IPS-18a (cell line): ENCODE measurements around the gene AQP6.

Experiments
- H3K27ac ChIP-seq: one replicate; pipeline ENCODE4 v1.5.1; 2013; ENCODE audit warnings: low read length
- H3K27me3 ChIP-seq: one replicate; pipeline ENCODE4 v1.6.1; 2013; ENCODE audit warnings: mild to moderate bottlenecking, low read length; ENCODE audit not compliant: control insufficient read depth, insufficient read depth
- H3K36me3 ChIP-seq: one replicate; pipeline ENCODE4 v1.6.1; 2013; ENCODE audit warnings: low read depth, low read length; ENCODE audit not compliant: control insufficient read depth
- H3K4me1 ChIP-seq: one replicate; pipeline ENCODE4 v1.6.1; 2013; ENCODE audit warnings: low read depth, low read length; ENCODE audit not compliant: control insufficient read depth
- H3K4me3 ChIP-seq: one replicate; pipeline ENCODE4 v1.5.1; 2013; ENCODE audit warnings: low read length
- H3K9ac ChIP-seq: one replicate; pipeline ENCODE4 v1.6.1; 2013; ENCODE audit warnings: mild to moderate bottlenecking, low read length, moderate library complexity
- H3K9me3 ChIP-seq: one replicate; pipeline ENCODE4 v1.6.1; 2013; ENCODE audit warnings: low read depth, low read length; ENCODE audit not compliant: control insufficient read depth

AQP6 gene

DNA sequence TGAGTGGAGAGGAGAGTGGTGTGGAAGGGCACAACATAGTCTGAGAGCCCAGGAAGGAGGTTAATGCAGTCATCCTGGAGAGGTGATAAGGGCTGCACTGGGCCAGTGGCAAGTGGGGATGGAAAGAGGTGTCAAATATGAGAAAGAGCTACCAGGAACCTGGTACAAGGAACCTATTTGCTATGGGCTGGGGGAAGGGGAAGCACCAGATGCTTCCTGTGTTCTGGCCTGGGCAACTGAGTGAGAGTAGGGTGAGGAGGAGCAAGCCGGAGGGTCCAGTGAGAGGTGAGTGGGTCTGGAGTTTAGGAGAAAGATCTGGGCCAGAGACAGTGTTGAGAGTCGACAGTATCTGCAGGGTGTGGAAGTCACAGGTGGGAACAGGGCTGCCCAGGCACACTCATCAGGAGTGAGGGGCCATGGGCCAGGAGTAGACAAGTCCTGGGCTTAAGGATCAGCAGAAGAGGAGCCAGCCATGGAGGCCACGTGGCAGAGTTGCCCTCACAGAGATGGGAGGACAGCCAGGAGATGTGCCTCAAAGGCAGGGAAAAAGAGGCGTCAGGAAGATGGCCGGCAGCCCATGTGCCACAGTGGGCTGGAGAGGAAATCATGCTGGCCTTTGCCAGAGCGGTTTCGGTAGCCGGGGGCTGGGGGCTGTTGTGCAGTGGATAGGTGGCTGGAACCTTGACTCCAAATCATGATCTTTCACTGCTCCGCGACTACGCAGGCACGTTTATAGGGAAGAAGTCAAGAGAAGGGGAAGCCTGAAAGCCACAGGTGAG lies 2.9 kb upstream of the AQP6 start:
- H3K9me3 ChIP-seq: no peaks in the 10 kb centered on the region
- H3K27me3 ChIP-seq: peaks cover 18% of the 10 kb centered on the region
- no peaks in the 10 kb centered on the region for H3K36me3 ChIP-seq
- no peak overlapping the region for H3K4me3 ChIP-seq
- no peaks in the 10 kb centered on the region for H3K4me1 ChIP-seq
- H3K9ac ChIP-seq: no peak overlapping the region
- no peak overlapping the region for H3K27ac ChIP-seq

DNA sequence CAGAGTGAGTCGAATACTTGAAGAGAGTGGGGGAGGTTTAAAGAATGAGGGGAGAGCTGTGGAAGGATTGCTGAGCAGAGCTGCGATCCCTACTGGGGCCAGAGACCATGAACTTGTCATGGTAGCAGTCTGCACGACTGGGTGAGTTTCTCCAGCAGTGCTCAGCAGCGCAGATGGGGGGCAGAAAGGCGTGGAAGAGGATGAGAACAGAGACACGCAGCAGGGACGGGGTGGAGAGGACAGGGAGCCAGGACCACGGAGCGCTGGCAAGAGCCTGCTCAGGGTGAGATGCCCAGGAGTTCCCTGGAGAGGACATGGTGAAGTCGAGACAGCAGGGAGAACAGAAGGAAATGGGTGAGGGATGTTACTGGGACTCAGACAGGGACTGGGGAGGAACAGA lies 2.1 kb upstream of the AQP6 start:
- Histone ChIP-seq H3K9ac (no peak overlapping the region), H3K4me1 (no peaks in the 10 kb centered on the region), H3K27ac (no peak overlapping the region), H3K27me3 (peaks cover 18% of the 10 kb centered on the region), H3K36me3 (no peaks in the 10 kb centered on the region), H3K4me3 (no peak overlapping the region), H3K9me3 (no peaks in the 10 kb centered on the region)

GRCh38 chr12:49971141-49971540 lies 1.6 kb upstream of the AQP6 start:
- H3K27ac ChIP-seq: no peak overlapping the region
- H3K36me3 ChIP-seq: no peaks in the 10 kb centered on the region
- peaks cover 17% of the 10 kb centered on the region for H3K27me3 ChIP-seq
- H3K4me1 ChIP-seq: no peaks in the 10 kb centered on the region
- H3K9ac ChIP-seq: no peak overlapping the region
- no peak overlapping the region for H3K4me3 ChIP-seq
- no peaks in the 10 kb centered on the region for H3K9me3 ChIP-seq

GRCh38 chr12:49972129-49972528 lies 618 bp upstream of the AQP6 start:
- H3K9ac ChIP-seq: no peak overlapping the region
- H3K27ac ChIP-seq: no peak overlapping the region
- H3K36me3 ChIP-seq: no peaks in the 10 kb centered on the region
- H3K4me1 ChIP-seq: no peaks in the 10 kb centered on the region
- peaks cover 10% of the 10 kb centered on the region for H3K27me3 ChIP-seq
- H3K9me3 ChIP-seq: no peaks in the 10 kb centered on the region
- no peak overlapping the region for H3K4me3 ChIP-seq

DNA sequence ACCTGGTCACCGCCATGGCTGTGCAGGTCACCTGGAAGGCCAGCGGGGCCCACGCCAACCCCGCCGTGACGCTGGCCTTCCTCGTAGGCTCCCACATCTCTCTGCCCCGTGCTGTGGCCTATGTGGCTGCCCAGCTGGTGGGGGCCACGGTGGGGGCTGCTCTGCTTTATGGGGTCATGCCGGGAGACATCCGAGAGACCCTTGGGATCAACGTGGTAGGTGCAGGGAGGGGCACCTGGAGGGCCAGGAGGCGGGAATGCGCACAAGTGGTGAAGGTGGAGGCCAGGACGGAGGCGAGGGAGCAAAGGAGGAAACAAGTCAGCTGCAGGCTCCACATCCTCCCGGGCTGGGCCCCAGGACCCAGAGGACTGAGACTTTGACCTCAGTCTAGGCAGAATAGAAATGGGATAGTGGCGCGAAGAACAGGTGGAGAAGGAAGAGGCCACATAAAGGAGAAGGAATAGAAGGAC lies 649 bp downstream of the AQP6 start:
- H3K27ac ChIP-seq: no peak overlapping the region
- H3K4me1 ChIP-seq: no peaks in the 10 kb centered on the region
- H3K36me3 ChIP-seq: no peaks in the 10 kb centered on the region
- H3K27me3 ChIP-seq: peaks cover under 1% of the 10 kb centered on the region
- no peak overlapping the region for H3K9ac ChIP-seq
- H3K4me3 ChIP-seq: no peak overlapping the region
- H3K9me3 ChIP-seq: no peaks in the 10 kb centered on the region

DNA sequence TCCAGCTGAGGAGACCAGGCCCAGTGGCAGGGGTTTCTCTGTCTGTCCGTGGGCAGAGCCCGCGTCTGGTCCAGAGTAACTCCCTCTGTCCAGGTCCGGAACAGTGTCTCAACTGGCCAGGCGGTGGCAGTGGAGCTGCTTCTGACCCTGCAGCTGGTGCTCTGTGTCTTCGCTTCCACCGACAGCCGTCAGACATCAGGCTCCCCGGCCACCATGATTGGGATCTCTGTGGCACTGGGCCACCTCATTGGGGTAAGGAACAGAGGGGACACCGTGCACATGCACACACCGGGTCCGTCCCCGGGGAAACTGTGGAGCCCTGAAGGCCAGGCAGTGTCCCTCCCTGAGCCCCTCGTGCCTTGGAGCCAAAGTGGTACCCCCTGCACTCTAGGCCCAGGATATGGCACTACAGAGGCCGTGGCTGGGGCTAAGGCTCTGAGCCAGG lies 1.5 kb downstream of the AQP6 start:
- H3K4me3 ChIP-seq: no peak overlapping the region
- no peak overlapping the region for H3K9ac ChIP-seq
- no peak overlapping the region for H3K27ac ChIP-seq
- H3K27me3 ChIP-seq: no peaks in the 10 kb centered on the region
- peaks cover 7% of the 10 kb centered on the region for H3K4me1 ChIP-seq
- no peaks in the 10 kb centered on the region for H3K36me3 ChIP-seq
- no peaks in the 10 kb centered on the region for H3K9me3 ChIP-seq

GRCh38 chr12:49974677-49975317 lies 2.0 kb downstream of the AQP6 start:
- Histone ChIP-seq H3K9ac (no peak overlapping the region), H3K27me3 (no peaks in the 10 kb centered on the region)

GRCh38 chr12:49975318-49975761 lies 2.6 kb downstream of the AQP6 start:
- Histone ChIP-seq H3K9ac (no peak overlapping the region), H3K4me3 (no peak overlapping the region), H3K27me3 (no peaks in the 10 kb centered on the region), H3K27ac (no peak overlapping the region), H3K4me1 (peaks cover 13% of the 10 kb centered on the region), H3K36me3 (no peaks in the 10 kb centered on the region), H3K9me3 (no peaks in the 10 kb centered on the region)

More at GRCh38 chr12:49974677-49975317, 2.0 kb downstream of the AQP6 start:
- H3K36me3 ChIP-seq: no peaks in the 10 kb centered on the region
- peaks cover 12% of the 10 kb centered on the region for H3K4me1 ChIP-seq
- no peaks in the 10 kb centered on the region for H3K9me3 ChIP-seq
- no peak overlapping the region for H3K4me3 ChIP-seq
- H3K27ac ChIP-seq: no peak overlapping the region

DNA sequence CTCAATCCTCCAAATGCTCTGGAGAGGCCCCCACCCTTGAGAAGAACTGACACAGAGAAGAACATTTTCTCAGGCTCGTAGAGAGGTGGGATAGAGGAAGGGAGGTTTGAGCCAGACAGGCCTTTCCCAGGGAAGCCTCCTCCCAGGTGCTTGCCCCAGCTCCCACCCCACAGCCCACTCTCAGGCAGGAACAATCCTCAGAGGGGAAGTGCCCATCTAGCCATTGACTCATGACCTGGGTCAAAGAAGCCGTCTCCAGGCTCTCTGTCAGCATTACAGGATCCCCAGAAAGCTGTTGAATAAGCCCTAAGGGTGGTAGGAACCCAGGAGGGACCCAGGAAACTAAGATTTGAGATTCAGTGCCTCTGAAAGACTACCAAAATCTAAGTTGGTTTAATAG lies 3.8 kb downstream of the AQP6 start:
- no peaks in the 10 kb centered on the region for H3K9me3 ChIP-seq
- no peaks in the 10 kb centered on the region for H3K27me3 ChIP-seq
- no peak overlapping the region for H3K9ac ChIP-seq
- no peaks in the 10 kb centered on the region for H3K36me3 ChIP-seq
- no peak overlapping the region for H3K27ac ChIP-seq
- H3K4me3 ChIP-seq: no peak overlapping the region
- peaks cover 13% of the 10 kb centered on the region for H3K4me1 ChIP-seq

GRCh38 chr12:49978125-49978524 lies 5.4 kb downstream of the AQP6 start:
- H3K9me3 ChIP-seq: no peaks in the 10 kb centered on the region
- no peaks in the 10 kb centered on the region for H3K36me3 ChIP-seq
- no peak overlapping the region for H3K9ac ChIP-seq
- H3K4me1 ChIP-seq: peaks cover 13% of the 10 kb centered on the region
- no peak overlapping the region for H3K4me3 ChIP-seq
- no peaks in the 10 kb centered on the region for H3K27me3 ChIP-seq
- H3K27ac ChIP-seq: no peak overlapping the region

DNA sequence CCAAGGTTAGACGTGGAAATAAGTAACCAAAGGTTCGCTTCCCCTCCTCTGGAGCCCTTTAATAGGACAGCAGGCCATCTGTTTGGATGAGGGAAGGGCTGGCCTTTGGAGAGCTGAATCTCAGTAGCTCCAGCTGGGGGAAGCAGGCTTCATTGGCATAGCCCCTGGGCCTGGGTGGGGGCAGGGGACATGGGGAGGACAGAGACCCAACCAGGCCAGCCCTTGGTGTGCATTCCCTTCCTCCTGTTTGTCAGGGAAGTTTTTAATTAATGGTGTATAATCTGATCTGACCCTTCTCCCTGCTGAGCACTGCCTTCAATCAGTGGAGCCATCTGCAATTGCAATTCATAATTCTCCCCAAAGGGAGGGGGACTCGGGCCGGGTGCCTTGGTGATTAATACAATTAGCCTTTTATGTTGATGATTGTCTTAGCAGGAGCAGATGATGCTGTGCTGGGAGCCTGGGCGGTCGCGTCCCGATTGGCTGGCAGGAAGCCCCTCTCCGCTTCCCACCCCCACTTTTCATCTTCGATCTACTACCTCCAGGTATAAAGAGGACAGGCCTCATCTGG lies 6.4 kb downstream of the AQP6 start:
- peaks cover 13% of the 10 kb centered on the region for H3K4me1 ChIP-seq
- H3K36me3 ChIP-seq: no peaks in the 10 kb centered on the region
- H3K9me3 ChIP-seq: no peaks in the 10 kb centered on the region
- H3K4me3 ChIP-seq: no peak overlapping the region
- no peak overlapping the region for H3K27ac ChIP-seq
- H3K9ac ChIP-seq: no peak overlapping the region
- H3K27me3 ChIP-seq: no peaks in the 10 kb centered on the region
